Memory B cell (primary cell): ENCODE measurements around the gene YIPF3.
"Not testable (repeated sequence)": the region's sequence is repeated elsewhere in the genome, so short reads cannot be mapped to it uniquely, and the experiment has no call there.

Experiments used
- ATAC-seq: fragments of 150-1000 bp; cut with Tn5 transposase; 2 replicates; pipeline ENCODE4 v1.10.0; 2021; ENCODE audit warnings: low read depth, mild to moderate bottlenecking, moderate library complexity
- DNase-seq, 2 donors: peaks; one replicate each; pipeline ENCODE4 v3.0.0; 2022; ENCODE audit warnings: low spot score in 2 of 2
- H3K27ac Mint-ChIP-seq: one replicate; pipeline ENCODE4 v1.8.0; 2022; ENCODE audit warnings: mild to moderate bottlenecking, moderate library complexity, mixed read lengths
- H3K27me3 Mint-ChIP-seq: one replicate; pipeline ENCODE4 v1.8.0; 2022; ENCODE audit warnings: mixed read lengths
- H3K36me3 Mint-ChIP-seq: one replicate; pipeline ENCODE4 v1.8.0; 2022; ENCODE audit warnings: mild to moderate bottlenecking, mixed read lengths
- H3K4me1 Mint-ChIP-seq: one replicate; pipeline ENCODE4 v1.8.0; 2022; ENCODE audit warnings: mixed read lengths
- H3K4me3 Mint-ChIP-seq: one replicate; pipeline ENCODE4 v1.8.0; 2022; ENCODE audit warnings: mild to moderate bottlenecking, moderate library complexity, mixed read lengths
- H3K9me3 Mint-ChIP-seq: one replicate; pipeline ENCODE4 v1.8.0; 2022; ENCODE audit warnings: mixed read lengths

Gene YIPF3

GRCh38 chr6:43516697-43517504 lies at the start of gene YIPF3, which contains the start of gene POLR1C:
TSS of gene YIPF3 (minus strand) at chr6:43516926. CDS start at chr6:43516807, 119 bp downstream.
TSS of gene POLR1C (plus strand) at chr6:43517089. CDS start at chr6:43517110, 21 bp downstream.
- ATAC-seq (peak; percentile 95), DNase-seq (peak; percentile 89 to 96)
- Mint-ChIP-seq H3K27me3 (no peaks in the 10 kb centered on the region), H3K9me3 (no peaks in the 10 kb centered on the region), H3K36me3 (peaks cover 17% of the 10 kb centered on the region), H3K4me3 (no peak within 1 kb of the TSS), H3K4me1 (peaks cover 16% of the 10 kb centered on the region), H3K27ac (no peak within 1 kb of the TSS)

GRCh38 chr6:43559328-43559727 lies 42.6 kb upstream of the YIPF3 start:
- H3K4me1 Mint-ChIP-seq: no peaks in the 10 kb centered on the region
- DNase-seq: no peak
- peaks cover 36% of the 10 kb centered on the region for H3K36me3 Mint-ChIP-seq
- H3K27ac Mint-ChIP-seq: no peak overlapping the region
- H3K9me3 Mint-ChIP-seq: no peaks in the 10 kb centered on the region
- ATAC-seq: no peak
- H3K4me3 Mint-ChIP-seq: no peak overlapping the region
- no peaks in the 10 kb centered on the region for H3K27me3 Mint-ChIP-seq

- ATAC-seq, H3K4me1 Mint-ChIP-seq, H3K4me3 Mint-ChIP-seq, H3K27me3 Mint-ChIP-seq, DNase-seq, H3K27ac Mint-ChIP-seq, H3K9me3 Mint-ChIP-seq: not testable (repeated sequence)
- H3K36me3 Mint-ChIP-seq: peaks cover 42% of the 10 kb centered on the region
Observed at GRCh38 chr6:43557620-43558019, 40.9 kb upstream of the YIPF3 start.

- Mint-ChIP-seq H3K4me3 (no peak overlapping the region), H3K4me1 (no peaks in the 10 kb centered on the region), H3K36me3 (peaks cover 26% of the 10 kb centered on the region), H3K27me3 (no peaks in the 10 kb centered on the region), H3K9me3 (no peaks in the 10 kb centered on the region), H3K27ac (no peak overlapping the region)
- no peak for ATAC-seq
- DNase-seq: no peak
Observed at GRCh38 chr6:43547222-43547621, 30.5 kb upstream of the YIPF3 start.

GRCh38 chr6:43544461-43544860 lies 27.7 kb upstream of the YIPF3 start:
- Mint-ChIP-seq H3K4me1 (no peaks in the 10 kb centered on the region), H3K27me3 (no peaks in the 10 kb centered on the region), H3K36me3 (peaks cover 24% of the 10 kb centered on the region), H3K9me3 (no peaks in the 10 kb centered on the region), H3K27ac (no peak overlapping the region), H3K4me3 (no peak overlapping the region)
- ATAC-seq (peak; percentile 26), DNase-seq (no peak)

GRCh38 chr6:43541774-43542471 lies 25.2 kb upstream of the YIPF3 start:
- DNase-seq (no peak), ATAC-seq (no peak)
- Mint-ChIP-seq H3K27me3 (no peaks in the 10 kb centered on the region), H3K36me3 (peaks cover 16% of the 10 kb centered on the region), H3K4me1 (no peaks in the 10 kb centered on the region), H3K4me3 (no peak overlapping the region), H3K27ac (peak overlapping the region; percentile 41), H3K9me3 (no peaks in the 10 kb centered on the region)

GRCh38 chr6:43540507-43540906 lies 23.8 kb upstream of the YIPF3 start:
- peaks cover 16% of the 10 kb centered on the region for H3K36me3 Mint-ChIP-seq
- H3K9me3 Mint-ChIP-seq: no peaks in the 10 kb centered on the region
- no peak overlapping the region for H3K27ac Mint-ChIP-seq
- no peaks in the 10 kb centered on the region for H3K4me1 Mint-ChIP-seq
- DNase-seq (no peak), ATAC-seq (no peak)
- H3K4me3 Mint-ChIP-seq: no peak overlapping the region
- H3K27me3 Mint-ChIP-seq: no peaks in the 10 kb centered on the region

GRCh38 chr6:43539409-43539808 lies 22.7 kb upstream of the YIPF3 start:
- DNase-seq, H3K4me3 Mint-ChIP-seq, H3K9me3 Mint-ChIP-seq, ATAC-seq, H3K4me1 Mint-ChIP-seq, H3K27ac Mint-ChIP-seq, H3K27me3 Mint-ChIP-seq: not testable (repeated sequence)
- H3K36me3 Mint-ChIP-seq: peaks cover 16% of the 10 kb centered on the region

- H3K4me3 Mint-ChIP-seq, H3K27ac Mint-ChIP-seq, H3K27me3 Mint-ChIP-seq, DNase-seq, ATAC-seq, H3K9me3 Mint-ChIP-seq, H3K4me1 Mint-ChIP-seq: not testable (repeated sequence)
- H3K36me3 Mint-ChIP-seq: peaks cover 16% of the 10 kb centered on the region
Observed at GRCh38 chr6:43538986-43539385, 22.3 kb upstream of the YIPF3 start.

GRCh38 chr6:43532201-43532600 lies 15.5 kb upstream of the YIPF3 start:
- Mint-ChIP-seq H3K4me3 (no peak overlapping the region), H3K27me3 (no peaks in the 10 kb centered on the region), H3K9me3 (no peaks in the 10 kb centered on the region), H3K4me1 (no peaks in the 10 kb centered on the region), H3K27ac (no peak overlapping the region), H3K36me3 (peaks cover 20% of the 10 kb centered on the region)
- no peak for ATAC-seq
- DNase-seq: no peak

GRCh38 chr6:43524483-43524961 lies 7.8 kb upstream of the YIPF3 start:
- H3K27me3 Mint-ChIP-seq: no peaks in the 10 kb centered on the region
- H3K4me3 Mint-ChIP-seq: no peak overlapping the region
- H3K4me1 Mint-ChIP-seq: no peaks in the 10 kb centered on the region
- ATAC-seq (no peak), DNase-seq (no peak)
- no peaks in the 10 kb centered on the region for H3K9me3 Mint-ChIP-seq
- H3K36me3 Mint-ChIP-seq: peaks cover 22% of the 10 kb centered on the region
- no peak overlapping the region for H3K27ac Mint-ChIP-seq

- no peak overlapping the region for H3K27ac Mint-ChIP-seq
- H3K4me1 Mint-ChIP-seq: no peaks in the 10 kb centered on the region
- H3K4me3 Mint-ChIP-seq: no peak overlapping the region
- no peak for ATAC-seq
- no peaks in the 10 kb centered on the region for H3K9me3 Mint-ChIP-seq
- H3K27me3 Mint-ChIP-seq: no peaks in the 10 kb centered on the region
- DNase-seq: no peak
- peaks cover 22% of the 10 kb centered on the region for H3K36me3 Mint-ChIP-seq
Observed at GRCh38 chr6:43523284-43523683, 6.6 kb upstream of the YIPF3 start.

GRCh38 chr6:43522547-43523261 lies 6.0 kb upstream of the YIPF3 start:
- H3K4me3 Mint-ChIP-seq: no peak overlapping the region
- no peak overlapping the region for H3K27ac Mint-ChIP-seq
- no peaks in the 10 kb centered on the region for H3K9me3 Mint-ChIP-seq
- H3K4me1 Mint-ChIP-seq: no peaks in the 10 kb centered on the region
- H3K36me3 Mint-ChIP-seq: peaks cover 21% of the 10 kb centered on the region
- DNase-seq (no peak), ATAC-seq (no peak)
- no peaks in the 10 kb centered on the region for H3K27me3 Mint-ChIP-seq

GRCh38 chr6:43521836-43522235 lies 5.1 kb upstream of the YIPF3 start:
- no peak overlapping the region for H3K4me3 Mint-ChIP-seq
- no peak for DNase-seq
- H3K4me1 Mint-ChIP-seq: no peaks in the 10 kb centered on the region
- H3K36me3 Mint-ChIP-seq: peaks cover 17% of the 10 kb centered on the region
- H3K27me3 Mint-ChIP-seq: no peaks in the 10 kb centered on the region
- ATAC-seq: no peak
- H3K27ac Mint-ChIP-seq: no peak overlapping the region
- no peaks in the 10 kb centered on the region for H3K9me3 Mint-ChIP-seq
